NCI-H2029 treated with DMSO at 0.1 percent for 48 hours (cell line): Measurements from ENCODE around the gene B3GALT6.

Source experiments
- DNase-seq: peaks from one replicate; lab custom pipeline; 2025; lab: John Stamatoyannopoulos, UW

B3GALT6 gene

GRCh38 chr1:1262758-1263157 is 30.7 kb downstream of the B3GALT6 start:
- no peak for DNase-seq

GRCh38 chr1:1264026-1264425 is 32.0 kb downstream of the B3GALT6 start:
- DNase-seq, result no peak

GRCh38 chr1:1264868-1265272 is 32.8 kb downstream of the B3GALT6 start:
- DNase-seq, result no peak

GRCh38 chr1:1267488-1268283 is 35.6 kb downstream of the B3GALT6 start:
- no peak for DNase-seq

GRCh38 chr1:1268284-1268682 is 36.2 kb downstream of the B3GALT6 start:
- no peak for DNase-seq

- DNase-seq, result no peak
Observed at GRCh38 chr1:1270813-1271212, 38.8 kb downstream of the B3GALT6 start.

GRCh38 chr1:1272341-1273208 is 40.5 kb downstream of the B3GALT6 start:
- peak; percentile 32 for DNase-seq

GRCh38 chr1:1273209-1273511 is 41.1 kb downstream of the B3GALT6 start:
- no peak for DNase-seq

GRCh38 chr1:1273512-1274298 is 41.7 kb downstream of the B3GALT6 start, which contains the start of gene UBE2J2:
Gene UBE2J2 (minus strand): TSS chr1:1273854. CDS start chr1:1267992, 5,862 bp downstream.
- peak; percentile 9 for DNase-seq

- DNase-seq, result no peak
Observed at GRCh38 chr1:1274299-1274930, 42.4 kb downstream of the B3GALT6 start.

- no peak for DNase-seq
Observed at GRCh38 chr1:1274931-1275431, 42.9 kb downstream of the B3GALT6 start.

- no peak for DNase-seq
Observed at GRCh38 chr1:1275836-1276235, 43.8 kb downstream of the B3GALT6 start.

GRCh38 chr1:1278620-1279019 is 46.6 kb downstream of the B3GALT6 start:
- no peak for DNase-seq

GRCh38 chr1:1279028-1279427 is 47.0 kb downstream of the B3GALT6 start:
- no peak for DNase-seq

- no peak for DNase-seq
Observed at GRCh38 chr1:1280782-1281481, 48.9 kb downstream of the B3GALT6 start.

GRCh38 chr1:1281533-1282321 is 49.7 kb downstream of the B3GALT6 start:
- peak; percentile 8 for DNase-seq

- DNase-seq, result no peak
Observed at GRCh38 chr1:1282998-1283397, 51.0 kb downstream of the B3GALT6 start.

- no peak for DNase-seq
Observed at GRCh38 chr1:1283821-1284220, 51.8 kb downstream of the B3GALT6 start.
